GM18526 (cell line): Measurements from ENCODE around the gene LRP5.

Source experiments
- POLR2A ChIP-seq: IDR thresholded peaks from 3 replicates; pipeline ENCODE4 v1.6.1; 2011; ENCODE audit not compliant: insufficient read length; ENCODE audit errors: extremely low read depth

Gene LRP5

DNA sequence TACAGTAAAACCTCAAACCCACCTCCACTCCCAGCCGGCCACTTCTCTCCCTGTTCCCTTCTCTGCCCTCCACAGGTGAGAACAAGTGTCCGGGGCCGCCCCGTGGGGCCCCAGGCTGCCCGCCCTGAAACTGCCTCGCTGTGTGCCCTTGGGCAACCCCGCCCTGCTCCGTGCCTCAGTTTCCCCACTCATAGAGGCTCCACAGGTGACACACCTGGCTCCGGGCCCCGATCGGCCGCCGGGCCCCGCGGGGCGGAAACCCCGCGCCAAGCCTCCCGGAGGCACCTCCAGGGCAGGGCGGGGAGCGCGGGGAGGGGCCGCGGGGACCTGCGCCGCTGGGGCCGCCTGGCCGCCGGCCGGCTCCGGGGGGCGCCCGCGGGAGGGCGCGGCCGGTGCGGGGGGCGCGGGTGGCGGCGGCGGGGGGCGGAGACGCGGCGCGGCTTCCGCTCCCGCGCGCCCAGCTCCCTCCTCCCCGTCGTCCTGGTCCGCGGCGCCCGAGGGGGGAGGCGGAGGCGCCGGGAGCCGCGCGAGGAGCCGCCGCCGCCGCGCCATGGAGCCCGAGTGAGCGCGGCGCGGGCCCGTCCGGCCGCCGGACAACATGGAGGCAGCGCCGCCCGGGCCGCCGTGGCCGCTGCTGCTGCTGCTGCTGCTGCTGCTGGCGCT is at the start of gene LRP5:
Gene LRP5 (plus strand): TSS at position 475 of the 663 bp plus-strand sequence. CDS start 124 bp downstream, at position 599.
- TF ChIP-seq POLR2A, result no peak

DNA sequence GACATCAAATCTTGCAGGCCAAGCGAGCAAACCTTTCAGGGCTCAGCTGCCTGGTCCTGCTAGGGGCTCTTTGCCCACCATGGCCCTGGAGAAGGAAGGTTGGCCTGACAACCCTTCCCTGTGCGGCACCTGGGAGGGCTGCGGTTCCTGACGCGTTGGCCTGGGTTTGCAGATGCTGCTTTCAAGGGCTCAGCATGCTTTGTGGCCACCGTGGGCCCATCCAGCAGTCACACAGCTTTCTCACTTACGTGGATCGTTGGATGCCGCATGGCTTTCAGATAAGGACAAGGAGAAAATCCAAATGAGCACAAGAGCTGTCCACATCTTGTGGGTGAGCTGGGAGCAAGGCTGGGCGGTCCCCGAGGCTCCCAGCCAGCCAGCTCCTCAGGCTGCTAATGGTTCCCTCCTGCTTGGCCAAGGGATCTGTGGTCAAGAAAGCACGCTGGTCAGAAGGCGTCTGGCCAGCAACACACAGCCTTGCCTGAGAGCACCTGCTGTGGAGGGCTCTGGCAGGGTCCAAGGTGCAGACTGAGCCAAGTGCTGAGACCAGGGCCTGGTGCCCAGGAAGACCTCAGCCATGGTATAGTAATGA is 48.9 kb upstream of the LRP5 start:
- no peak for TF ChIP-seq POLR2A

DNA sequence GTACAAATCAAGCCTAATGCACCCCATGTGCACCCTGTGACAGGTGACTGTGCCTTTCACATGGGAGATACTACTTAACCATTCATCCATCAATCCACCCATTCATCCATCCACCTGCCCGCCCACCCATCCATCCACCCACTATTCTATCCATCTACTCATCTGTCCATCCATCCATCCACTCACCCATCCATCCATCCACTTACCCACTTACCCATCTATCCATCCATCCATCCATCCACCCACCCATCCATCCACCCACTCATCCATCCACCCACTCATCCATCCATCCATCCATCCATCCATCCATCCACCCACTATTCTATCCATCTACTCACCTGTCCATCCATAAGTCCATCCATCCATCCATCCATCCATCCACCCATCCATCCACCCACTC is 48.1 kb upstream of the LRP5 start:
- TF ChIP-seq POLR2A, result no peak

DNA sequence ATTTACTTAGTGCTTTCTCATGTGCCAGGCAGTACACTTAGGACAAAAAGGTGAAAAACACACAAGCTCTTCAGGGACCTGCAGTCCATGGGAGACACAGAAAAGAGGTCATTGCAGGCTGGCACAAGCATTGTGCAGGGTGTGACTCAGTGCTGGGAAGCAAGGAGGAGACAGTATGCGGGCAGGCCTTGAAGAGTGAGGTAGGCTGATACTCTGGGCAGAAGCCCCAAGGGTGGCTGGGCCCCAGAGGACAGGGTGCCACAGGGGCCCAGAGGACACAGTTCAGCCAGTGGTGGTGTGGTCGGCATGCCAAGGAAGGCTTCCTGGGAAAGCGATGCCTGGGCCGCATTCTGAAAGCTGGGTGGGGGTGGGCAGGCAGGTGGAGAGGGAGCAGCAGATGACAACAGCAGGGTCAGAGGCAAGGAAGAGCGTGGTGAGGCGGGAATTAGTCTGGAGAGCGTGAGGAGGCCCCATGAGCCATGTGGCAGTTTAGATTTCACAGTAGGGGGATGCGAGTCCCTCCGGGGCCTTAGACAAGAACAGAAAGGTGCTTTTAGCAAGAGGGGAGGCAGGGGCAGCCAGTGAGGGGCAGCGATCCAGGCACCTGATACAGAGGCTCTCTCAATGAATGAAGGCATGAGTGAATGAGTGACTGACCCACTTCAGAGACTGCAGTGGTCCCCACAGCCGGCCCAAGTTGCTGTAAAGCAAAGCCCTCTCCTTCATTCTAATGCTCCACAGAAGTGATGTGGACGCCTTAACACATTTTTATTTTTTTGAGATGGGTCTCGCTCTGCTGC is 47.5 kb upstream of the LRP5 start:
- no peak for TF ChIP-seq POLR2A

DNA sequence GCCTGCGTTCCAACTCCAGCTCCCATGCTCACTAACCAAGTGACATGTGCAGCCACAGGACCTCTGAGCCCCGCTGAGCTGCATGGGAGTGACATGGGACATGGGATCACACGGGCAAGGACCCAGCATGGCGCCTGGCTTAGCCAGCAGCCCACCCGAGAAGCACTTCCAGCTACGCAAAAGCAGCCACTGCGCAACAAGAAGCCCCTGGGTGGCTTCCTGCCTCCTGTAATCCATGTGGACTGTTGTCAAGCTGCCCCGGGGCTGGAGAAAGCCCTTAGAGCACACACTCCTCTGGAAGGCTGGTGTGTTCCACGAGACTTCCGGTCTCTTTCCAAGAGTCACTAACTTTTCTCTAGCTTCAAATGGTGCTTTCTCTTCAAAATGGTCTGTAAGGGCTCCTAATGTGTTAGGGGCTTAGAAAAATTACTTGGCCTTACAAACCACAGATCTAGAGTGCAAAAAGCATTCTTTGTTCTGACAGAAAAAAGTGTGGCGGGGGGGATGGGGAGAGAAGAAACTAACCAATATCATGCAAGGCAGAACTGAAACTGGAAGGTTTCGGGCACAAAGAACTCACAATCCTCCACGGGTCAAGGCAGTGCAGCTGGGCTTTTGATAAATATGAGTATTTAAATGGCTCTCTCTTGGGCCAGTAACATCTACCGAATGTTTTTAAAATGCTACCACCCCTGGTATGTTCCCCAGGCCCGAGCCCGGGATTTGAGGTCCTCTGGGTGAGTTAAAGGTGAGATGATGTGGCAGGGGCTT is 46.1 kb upstream of the LRP5 start:
- no peak for TF ChIP-seq POLR2A

DNA sequence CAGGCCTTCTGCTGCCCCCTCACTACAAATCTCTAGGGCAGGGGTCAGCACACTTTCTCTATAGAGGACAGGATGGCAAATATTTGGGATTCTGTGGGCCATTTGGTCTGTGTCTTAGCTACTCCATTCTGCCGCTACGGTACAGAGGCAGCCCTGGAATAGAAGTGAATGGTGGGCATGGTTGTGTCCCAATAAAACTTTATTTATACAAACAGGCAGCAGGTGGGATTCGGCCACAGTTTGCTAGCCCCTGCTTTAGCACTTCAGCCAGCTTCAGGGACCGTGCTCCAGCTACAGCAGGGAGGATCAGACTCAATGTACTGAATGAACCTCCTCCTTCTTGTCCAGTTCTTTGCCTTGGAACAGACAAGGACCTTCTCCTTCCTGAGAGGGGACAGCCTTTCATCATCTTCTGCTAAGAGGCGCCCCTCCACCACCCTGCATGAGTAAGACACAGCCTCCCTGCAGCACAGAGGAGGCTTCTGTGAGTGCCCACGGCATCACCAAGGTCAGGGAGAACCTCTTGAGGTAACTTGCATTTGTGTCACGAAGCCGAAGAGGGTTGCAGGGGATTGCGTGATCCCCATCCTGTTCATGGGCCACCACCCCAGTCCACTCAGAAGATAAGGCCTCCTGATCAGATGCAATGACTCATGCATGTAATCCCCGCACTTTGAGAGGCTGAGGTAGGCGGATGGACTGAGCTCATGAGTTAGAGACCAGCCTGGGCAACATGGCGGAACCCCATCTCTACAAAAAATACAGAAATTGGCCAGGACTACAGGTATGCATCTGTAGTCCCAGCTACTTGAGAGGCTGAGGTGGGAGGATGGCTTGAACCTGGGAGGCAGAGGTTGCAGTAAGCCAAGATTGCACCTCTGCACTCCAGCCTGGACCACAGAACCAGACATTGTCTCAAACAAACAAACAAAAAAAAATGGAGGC is 45.2 kb upstream of the LRP5 start:
- no peak for TF ChIP-seq POLR2A

DNA sequence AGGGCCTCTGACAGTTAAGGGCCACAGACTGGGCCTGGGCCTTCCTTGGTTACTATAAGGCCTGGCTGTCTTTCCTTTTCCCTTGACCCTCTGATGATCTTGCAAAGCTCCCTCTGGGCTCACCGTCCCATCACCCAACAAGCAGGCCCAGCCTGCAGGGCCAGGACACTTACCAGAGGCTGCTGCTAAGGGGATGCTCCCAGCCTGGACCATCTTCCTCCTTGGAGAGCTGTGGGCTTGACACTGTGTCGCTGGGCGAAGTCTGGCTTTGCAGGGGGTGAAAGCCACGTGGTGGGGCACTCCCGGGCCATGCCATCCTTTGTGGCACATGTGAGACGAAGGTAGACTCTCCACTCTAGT is 44.5 kb upstream of the LRP5 start:
- TF ChIP-seq POLR2A, result no peak

DNA sequence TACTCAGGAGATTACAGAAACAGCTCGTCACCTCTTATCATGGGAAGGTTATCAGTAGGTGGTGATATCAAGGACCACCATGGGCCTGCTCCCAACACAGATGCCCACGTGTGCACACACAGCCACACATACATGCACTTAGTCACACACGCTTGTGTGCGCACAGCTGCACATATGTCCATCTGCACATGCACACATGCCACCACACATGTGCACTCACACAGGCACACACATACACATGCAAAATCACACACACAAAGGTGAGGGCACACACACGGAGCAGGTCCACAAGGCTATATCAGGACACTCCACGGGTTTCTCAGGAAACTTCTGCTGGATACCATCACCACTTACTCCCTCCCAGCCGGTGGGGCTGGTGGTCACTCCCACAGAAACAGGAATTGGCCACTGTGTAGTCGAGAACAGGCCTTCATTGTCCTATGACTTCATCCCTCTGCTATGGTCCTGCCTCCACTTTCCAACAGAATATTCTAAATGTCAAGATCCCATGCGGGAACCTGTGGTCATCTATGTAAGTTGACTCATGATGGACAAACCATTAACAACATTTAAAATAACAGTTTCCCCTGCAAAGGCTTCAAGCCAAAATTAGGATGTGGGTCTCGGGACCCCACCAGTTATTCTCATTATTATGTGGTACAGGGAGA is 42.8 kb upstream of the LRP5 start:
- no peak for TF ChIP-seq POLR2A

DNA sequence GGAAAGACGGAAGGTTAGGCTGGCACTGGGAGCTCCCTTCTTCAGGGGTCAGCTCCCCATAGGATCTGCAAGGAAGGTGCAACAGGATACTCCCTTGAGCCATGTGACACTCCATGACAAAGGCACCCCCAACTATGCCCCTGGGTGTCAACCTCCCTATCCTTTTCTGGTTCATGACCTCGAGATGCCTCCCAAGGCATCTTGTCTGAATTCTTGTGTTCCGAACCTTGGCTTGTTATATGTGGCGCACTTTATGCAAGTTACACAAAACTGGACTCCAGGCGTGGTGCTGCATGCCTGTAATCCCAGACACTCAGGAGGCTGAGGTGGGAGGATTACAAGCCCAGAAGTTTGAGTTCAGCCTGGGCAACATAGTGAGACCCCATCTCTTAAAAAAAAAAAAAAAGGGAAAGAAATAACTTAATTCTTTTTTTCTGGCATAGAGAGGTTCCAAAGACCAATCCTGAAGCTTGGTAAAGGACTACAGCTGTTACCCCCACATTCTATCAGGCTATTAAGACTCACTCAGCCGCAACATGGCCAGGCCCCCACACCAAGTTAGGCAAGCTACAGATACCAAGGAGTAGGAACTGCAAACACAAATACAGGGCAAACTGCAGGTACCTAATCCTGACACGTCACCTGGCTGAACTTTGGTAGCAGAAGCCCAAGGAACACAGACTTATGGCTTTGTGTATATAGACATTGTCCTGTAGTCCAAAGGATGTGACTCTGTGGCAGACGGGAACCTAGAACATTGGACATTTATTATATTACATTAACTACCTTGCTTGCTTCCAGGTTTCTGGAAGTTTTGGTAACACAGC is 42.0 kb upstream of the LRP5 start:
- TF ChIP-seq POLR2A, result no peak

DNA sequence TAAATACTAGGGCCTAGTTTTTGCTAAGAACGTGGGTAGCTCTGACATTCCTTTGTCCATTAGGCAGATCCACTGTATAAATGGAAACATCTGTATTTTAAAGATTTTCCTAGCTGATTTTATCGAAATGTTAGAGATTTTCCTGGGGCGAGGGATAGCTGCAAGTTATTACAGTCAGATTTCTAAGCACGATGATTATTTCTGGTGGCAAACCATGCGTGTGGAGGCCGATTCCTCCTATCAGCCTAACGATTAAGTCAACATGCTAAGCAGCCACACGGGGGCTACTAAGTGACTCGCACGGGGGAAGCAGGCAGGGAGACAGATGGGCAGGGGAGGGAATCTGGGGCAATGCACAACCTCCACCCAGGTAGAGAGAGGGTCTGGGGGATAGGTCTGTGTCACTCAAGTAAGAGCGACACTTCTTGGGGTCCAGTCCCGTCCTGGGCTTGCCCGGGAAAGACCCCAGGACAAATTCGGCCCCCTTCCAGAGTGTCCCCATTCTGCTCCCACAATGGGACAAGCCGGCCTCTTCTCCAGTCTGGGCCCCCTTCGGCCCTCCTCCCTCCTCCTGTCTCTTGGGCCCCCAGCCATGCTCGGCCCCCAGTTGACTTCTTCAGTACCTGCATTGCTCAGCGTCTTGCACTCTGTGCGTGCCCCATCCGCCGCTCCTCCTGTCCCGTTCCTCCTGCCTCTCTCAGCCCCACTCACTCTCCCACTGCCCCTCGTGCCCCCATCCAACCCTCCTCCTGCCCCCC is 41.2 kb upstream of the LRP5 start:
- TF ChIP-seq POLR2A, result no peak

DNA sequence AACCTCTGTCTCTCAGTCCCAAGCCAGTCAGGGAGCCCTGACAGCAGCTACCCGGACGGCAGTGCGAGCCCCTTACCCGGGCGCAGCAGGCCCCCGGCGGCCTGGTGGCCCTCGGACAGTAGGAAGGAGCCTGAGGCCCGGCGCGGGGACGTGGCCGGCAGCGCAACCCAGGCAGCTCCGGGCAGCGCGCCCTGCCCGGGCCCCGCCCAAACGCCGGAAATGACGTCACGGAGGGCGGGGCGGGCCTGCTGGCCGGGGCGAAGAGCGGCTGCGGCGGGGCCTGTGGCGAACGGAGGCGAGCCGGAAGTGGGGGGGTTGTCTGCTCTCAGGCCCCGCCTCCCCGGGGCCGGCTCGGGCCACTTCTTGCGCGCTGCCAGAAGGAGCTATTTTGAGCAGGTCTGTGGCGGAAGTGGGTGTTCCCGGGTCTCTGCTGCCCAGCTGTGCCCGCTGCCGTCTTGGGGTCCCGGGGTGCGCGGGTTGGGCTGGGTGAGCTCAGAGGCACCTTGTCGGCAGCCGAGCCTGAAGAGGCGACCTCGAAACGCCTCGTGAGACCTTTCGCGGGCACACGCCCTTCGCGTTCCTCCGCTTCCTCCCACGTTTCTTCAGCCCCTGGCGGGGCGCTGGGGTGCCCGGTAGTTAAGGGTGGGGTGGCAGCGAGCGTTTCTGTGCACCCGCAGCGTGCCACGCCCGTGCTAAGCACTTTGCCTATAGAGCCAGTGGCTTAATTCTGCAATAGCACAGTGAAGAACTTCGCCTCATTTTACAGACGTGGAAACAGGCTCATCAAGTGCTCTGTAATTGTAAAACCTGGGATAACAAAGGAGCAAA is 40.4 kb upstream of the LRP5 start, which contains the start of gene C11orf24:
Gene C11orf24 (minus strand): TSS at position 193 of the 828 bp plus-strand sequence. CDS start 8,206 bp downstream, outside the sequence.
- peak; percentile 88 for TF ChIP-seq POLR2A
